Endodermal cell (in vitro differentiated cells): ENCODE data around the gene C1orf198. TPM values are rescaled to one million over a fixed set of nuclear protein-coding genes. Genes with fewer than 3 reads are reported as not detected.

ENCODE experiments used
- DNase-seq: peaks from one replicate; pipeline ENCODE4 v3.0.0-alpha.2; 2017
- H3K27ac ChIP-seq: 2 replicates; pipeline ENCODE4 v1.5.1; 2013; ENCODE audit warnings: mild to moderate bottlenecking, low read depth, low read length, moderate library complexity
- H3K27me3 ChIP-seq: 2 replicates; pipeline ENCODE4 v1.6.1; 2013; ENCODE audit warnings: mild to moderate bottlenecking, low read length, moderate library complexity; ENCODE audit not compliant: insufficient read depth, control insufficient read depth, poor library complexity, severe bottlenecking
- H3K36me3 ChIP-seq: 2 replicates; pipeline ENCODE4 v1.7.0; 2013; ENCODE audit warnings: mild to moderate bottlenecking, low read length, moderate library complexity; ENCODE audit not compliant: control insufficient read depth, insufficient read depth
- H3K4me1 ChIP-seq: one replicate; pipeline ENCODE4 v1.7.0; 2013; ENCODE audit warnings: low read length; ENCODE audit not compliant: control insufficient read depth, insufficient read depth
- H3K4me3 ChIP-seq: 2 replicates; pipeline ENCODE4 v1.5.1; 2013; ENCODE audit warnings: mild to moderate bottlenecking, low read length, moderate library complexity
- H3K9ac ChIP-seq: 2 replicates; pipeline ENCODE4 v1.6.1; 2013; ENCODE audit warnings: mild to moderate bottlenecking, low read length, moderate library complexity; ENCODE audit not compliant: poor library complexity, severe bottlenecking; ENCODE audit errors: extremely low read depth
- H3K9me3 ChIP-seq: 2 replicates; pipeline ENCODE4 v1.6.1; 2013; ENCODE audit warnings: mild to moderate bottlenecking, low read length, moderate library complexity; ENCODE audit not compliant: control insufficient read depth
- H3K27ac Mint-ChIP-seq: 2 replicates; pipeline ENCODE4 v1.8.0; 2020; ENCODE audit warnings: mixed read lengths
- H3K27me3 Mint-ChIP-seq: 2 replicates; pipeline ENCODE4 v1.8.0; 2021; ENCODE audit warnings: mild to moderate bottlenecking, mixed read lengths; ENCODE audit not compliant: insufficient read depth
- H3K36me3 Mint-ChIP-seq: 2 replicates; pipeline ENCODE4 v1.8.0; 2020; ENCODE audit warnings: low read depth, mixed read lengths
- H3K4me1 Mint-ChIP-seq: 2 replicates; pipeline ENCODE4 v1.8.0; 2020; ENCODE audit warnings: mixed read lengths
- H3K4me3 Mint-ChIP-seq: 2 replicates; pipeline ENCODE4 v1.8.0; 2020; ENCODE audit warnings: mild to moderate bottlenecking, moderate library complexity, mixed read lengths
- H3K9me3 Mint-ChIP-seq: 2 replicates; pipeline ENCODE4 v1.8.0; 2020; ENCODE audit warnings: mild to moderate bottlenecking, mixed read lengths
- CTCF ChIP-seq: fragments of 200-600 bp; sonication (generic); conservative IDR thresholded peaks from 2 replicates; pipeline ENCODE4 v1.5.0; 2021; ENCODE audit warnings: antibody characterized with exemption, mild to moderate bottlenecking
- WGBS, 2 experiments: methylation state at CpG; one replicate each; pipeline versions ENCODE4 v1.1.5 to v1.1.7; 2013; ENCODE audit warnings: missing lambda C conversion rate in 2 of 2, mixed read lengths in 1 of 2; ENCODE audit not compliant: insufficient coverage in 1 of 2, insufficient read length in 1 of 2; 5-methylcytosine and 5-hydroxymethylcytosine counted together
- total RNA-seq, 2 donors: library from RNA; stranded (reverse); fragmentation: NEBNext Ultra II Directional in 1 of 2; extraction: Animal tissue kit (Norgen Biotek cat#: 25700) in 1 of 2; gene quantifications; 2 replicates in 1 of 2; 3 replicates in 1 of 2; pipeline ENCODE4 v1.2.1, GENCODE V29; 2021

Gene C1orf198
- total RNA-seq, 2 donors from 2014 or later = 37.5 to 44.8 TPM

- no peak overlapping the region for H3K9ac ChIP-seq
- Mint-ChIP-seq H3K27ac (no peak overlapping the region), H3K4me3 (no peak overlapping the region), H3K27me3 (no peaks in the 10 kb centered on the region), H3K4me1 (no peaks in the 10 kb centered on the region), H3K9me3 (no peaks in the 10 kb centered on the region), H3K36me3 (peaks cover 62% of the 10 kb centered on the region)
- no peak overlapping the region for H3K27ac ChIP-seq
- peaks cover 45% of the 10 kb centered on the region for H3K36me3 ChIP-seq
- H3K9me3 ChIP-seq = no peaks in the 10 kb centered on the region
- no peak for TF ChIP-seq CTCF
- H3K27me3 ChIP-seq = no peaks in the 10 kb centered on the region
- WGBS, 2 experiments = 96% methylated on average over 9 of the region's 10 CpGs; no CpG with 5 or more reads in 1 of the 2 experiments
- DNase-seq = no peak
- no peaks in the 10 kb centered on the region for H3K4me1 ChIP-seq
- no peak overlapping the region for H3K4me3 ChIP-seq
Measured at GRCh38 chr1:230839173-230839572, 29.1 kb downstream of the C1orf198 start.

GRCh38 chr1:230836793-230837192, 31.5 kb downstream of the C1orf198 start:
- peaks cover 43% of the 10 kb centered on the region for H3K36me3 Mint-ChIP-seq
- Histone ChIP-seq H3K27ac (peak overlapping the region; percentile 34), H3K4me1 (no peaks in the 10 kb centered on the region), H3K4me3 (no peak overlapping the region), H3K27me3 (no peaks in the 10 kb centered on the region), H3K36me3 (peaks cover 33% of the 10 kb centered on the region), H3K9ac (no peak overlapping the region), H3K9me3 (no peaks in the 10 kb centered on the region)
- 91 to 94% methylated on average over 3 to 5 of the region's 5 CpGs for WGBS, 2 experiments
- H3K27ac Mint-ChIP-seq = no peak overlapping the region
- TF ChIP-seq CTCF = no peak
- H3K9me3 Mint-ChIP-seq = no peaks in the 10 kb centered on the region
- H3K27me3 Mint-ChIP-seq = no peaks in the 10 kb centered on the region
- no peaks in the 10 kb centered on the region for H3K4me1 Mint-ChIP-seq
- no peak overlapping the region for H3K4me3 Mint-ChIP-seq
- DNase-seq = peak; percentile 29

- Mint-ChIP-seq H3K27ac (no peak overlapping the region), H3K4me3 (no peak overlapping the region), H3K9me3 (no peaks in the 10 kb centered on the region), H3K4me1 (no peaks in the 10 kb centered on the region), H3K36me3 (peaks cover 38% of the 10 kb centered on the region), H3K27me3 (no peaks in the 10 kb centered on the region)
- Histone ChIP-seq H3K27ac (peak overlapping the region; percentile 34), H3K27me3 (no peaks in the 10 kb centered on the region), H3K9ac (no peak overlapping the region), H3K4me3 (no peak overlapping the region), H3K4me1 (no peaks in the 10 kb centered on the region), H3K9me3 (no peaks in the 10 kb centered on the region), H3K36me3 (peaks cover 28% of the 10 kb centered on the region)
- no peak for DNase-seq
- no peak for TF ChIP-seq CTCF
- 67 to 92% methylated on average over 1 to 5 of the region's 5 CpGs for WGBS, 2 experiments
Measured at GRCh38 chr1:230836347-230836746, 32.0 kb downstream of the C1orf198 start.
